Breast epithelium (tissue), 4 donors: ENCODE results near the gene HES7. TPM values are rescaled to one million over a fixed set of nuclear protein-coding genes. Genes with fewer than 3 reads are reported as not detected.

Experiments used
- DNase-seq, 2 donors: peaks; one replicate each; pipeline ENCODE4 v3.0.0-alpha.2; 2019; ENCODE audit warnings: low spot score in 2 of 2
- H3K27ac ChIP-seq, 2 donors: fragments of 200-600 bp; sonication (generic) in 1 of 2; one replicate each; pipeline ENCODE4 v1.5.1; 2016 to 2019; ENCODE audit warnings: mild to moderate bottlenecking in 1 of 2
- H3K27me3 ChIP-seq, 2 donors: fragments of 200-600 bp; sonication (generic) in 1 of 2; one replicate each; pipeline versions ENCODE4 v1.5.1 to v1.6.0; 2017 to 2019; ENCODE audit warnings: control low read depth in 1 of 2, mild to moderate bottlenecking in 1 of 2
- H3K36me3 ChIP-seq: fragments of 200-600 bp; one replicate; pipeline ENCODE4 v1.5.1; 2019
- H3K4me1 ChIP-seq, 2 donors: fragments of 200-600 bp; sonication (generic); one replicate each; pipeline ENCODE4 v1.5.1; 2016 to 2019; ENCODE audit warnings: control low read depth in 1 of 2
- H3K4me3 ChIP-seq, 3 donors: fragments of 200-600 bp; sonication (generic); 1 replicate in 2 of 3; 2 replicates in 1 of 3; pipeline ENCODE4 v1.5.1; 2016 to 2019; ENCODE audit warnings: mild to moderate bottlenecking in 3 of 3, moderate library complexity in 2 of 3
- H3K9me3 ChIP-seq, 2 donors: fragments of 200-600 bp; sonication (generic) in 1 of 2; one replicate each; pipeline ENCODE4 v1.5.1; 2016 to 2019; ENCODE audit warnings: control low read depth in 1 of 2
- POLR2A ChIP-seq: fragments of 450-650 bp; IDR thresholded peaks from one replicate; pipeline ENCODE4 v1.6.1; 2016; ENCODE audit warnings: antibody characterized with exemption, mild to moderate bottlenecking, moderate library complexity
- POLR2AphosphoS5 ChIP-seq, 3 donors: sonication (generic); formaldehyde crosslinking; IDR thresholded peaks; one replicate each; pipeline ENCODE4 v1.6.1; 2017; ENCODE audit warnings: antibody characterized with exemption in 3 of 3
- intact Hi-C: fragments of 100-400 bp; cut with DNase I; formaldehyde crosslinking; loops from one replicate; pipeline ENCODE4 v1.15.1; 2023; ENCODE audit warnings: low total_unique reads
- total RNA-seq, 3 donors: library from RNA; depleted of rRNA; stranded (reverse); fragments of >200 nt; gene quantifications; one replicate each; pipeline ENCODE4 v1.1.0, GENCODE V29; 2016
- TF ChIP-seq, protein P1 (sequence below), 3 donors: fragments of 450-650 bp; IDR thresholded peaks; one replicate each; pipeline ENCODE4 v1.5.1; 2016 to 2017; ENCODE audit warnings: antibody characterized with exemption in 3 of 3, mild to moderate bottlenecking in 3 of 3, moderate library complexity in 3 of 3

HES7 gene
- total RNA-seq, 3 donors from 2014 or later: not detected

GRCh38 chr17:8125947-8126490 is 2.1 kb upstream of the HES7 start:
- intact Hi-C loops: no loop called here

GRCh38 chr17:8125154-8125946 is 1.4 kb upstream of the HES7 start:
- TF ChIP-seq POLR2AphosphoS5 (IDR thresholded peaks at IDR 0.05): peak; percentile 64 to 81 (median 74)
- no peak for TF ChIP-seq POLR2A
- TF ChIP-seq, protein P1, sequence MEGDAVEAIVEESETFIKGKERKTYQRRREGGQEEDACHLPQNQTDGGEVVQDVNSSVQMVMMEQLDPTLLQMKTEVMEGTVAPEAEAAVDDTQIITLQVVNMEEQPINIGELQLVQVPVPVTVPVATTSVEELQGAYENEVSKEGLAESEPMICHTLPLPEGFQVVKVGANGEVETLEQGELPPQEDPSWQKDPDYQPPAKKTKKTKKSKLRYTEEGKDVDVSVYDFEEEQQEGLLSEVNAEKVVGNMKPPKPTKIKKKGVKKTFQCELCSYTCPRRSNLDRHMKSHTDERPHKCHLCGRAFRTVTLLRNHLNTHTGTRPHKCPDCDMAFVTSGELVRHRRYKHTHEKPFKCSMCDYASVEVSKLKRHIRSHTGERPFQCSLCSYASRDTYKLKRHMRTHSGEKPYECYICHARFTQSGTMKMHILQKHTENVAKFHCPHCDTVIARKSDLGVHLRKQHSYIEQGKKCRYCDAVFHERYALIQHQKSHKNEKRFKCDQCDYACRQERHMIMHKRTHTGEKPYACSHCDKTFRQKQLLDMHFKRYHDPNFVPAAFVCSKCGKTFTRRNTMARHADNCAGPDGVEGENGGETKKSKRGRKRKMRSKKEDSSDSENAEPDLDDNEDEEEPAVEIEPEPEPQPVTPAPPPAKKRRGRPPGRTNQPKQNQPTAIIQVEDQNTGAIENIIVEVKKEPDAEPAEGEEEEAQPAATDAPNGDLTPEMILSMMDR (IDR thresholded peaks at IDR 0.05): peak in 1 of 3 donors; percentile 9
- H3K4me1 ChIP-seq: peaks cover 15 to 45% of the 10 kb centered on the region in 2 donors
- no peaks in the 10 kb centered on the region for H3K36me3 ChIP-seq
- no peaks in the 10 kb centered on the region for H3K9me3 ChIP-seq
- intact Hi-C loops: no loop called here
- H3K4me3 ChIP-seq: peak overlapping the region; percentile 56 to 83 (median 66)
- H3K27me3 ChIP-seq: no peaks in the 10 kb centered on the region
- DNase-seq: peak; percentile 88 to 91
- peak overlapping the region; percentile 3 to 77 for H3K27ac ChIP-seq

More at GRCh38 chr17:8125947-8126490, 2.1 kb upstream of the HES7 start:
- H3K27me3 ChIP-seq: no peaks in the 10 kb centered on the region
- TF ChIP-seq POLR2A (no peak), POLR2AphosphoS5 (IDR thresholded peaks at IDR 0.05) (no peak)
- TF ChIP-seq, protein P1 (IDR thresholded peaks at IDR 0.05): no peak
- no peak for DNase-seq
- peak overlapping the region; percentile 56 to 83 (median 66) for H3K4me3 ChIP-seq
- no peaks in the 10 kb centered on the region for H3K36me3 ChIP-seq
- H3K4me1 ChIP-seq: peaks cover 15 to 38% of the 10 kb centered on the region in 2 donors
- peak overlapping the region; percentile 77 to 78 for H3K27ac ChIP-seq
- no peaks in the 10 kb centered on the region for H3K9me3 ChIP-seq

- H3K27me3 ChIP-seq: no peaks in the 10 kb centered on the region
- DNase-seq: no peak
- intact Hi-C loops: no loop called here
Observed at GRCh38 chr17:8124350-8125153, 646 bp upstream of the HES7 start.

GRCh38 chr17:8122924-8123694 is 797 bp downstream of the HES7 start:
- TF ChIP-seq POLR2AphosphoS5 (IDR thresholded peaks at IDR 0.05) (no peak), POLR2A (no peak)
- TF ChIP-seq, protein P1 (IDR thresholded peaks at IDR 0.05): no peak
- peak overlapping the region; percentile 45 to 83 (median 66) for H3K4me3 ChIP-seq
- H3K4me1 ChIP-seq: peaks cover 15 to 45% of the 10 kb centered on the region in 2 donors
- H3K36me3 ChIP-seq: no peaks in the 10 kb centered on the region
- H3K27me3 ChIP-seq: no peaks in the 10 kb centered on the region
- DNase-seq: no peak
- no peaks in the 10 kb centered on the region for H3K9me3 ChIP-seq
- H3K27ac ChIP-seq: no peak overlapping the region
- intact Hi-C loops: loop anchor here (1.0 kb wide), 1 partner anchor 66 kb away; no protein-coding TSS in a partner anchor

More at GRCh38 chr17:8124350-8125153, 646 bp upstream of the HES7 start:
- peak overlapping the region; percentile 45 to 83 (median 66) for H3K4me3 ChIP-seq
- H3K4me1 ChIP-seq: peaks cover 15 to 45% of the 10 kb centered on the region in 2 donors
- H3K36me3 ChIP-seq: no peaks in the 10 kb centered on the region
- peak overlapping the region in 1 of 2 donors; percentile 33 for H3K27ac ChIP-seq
- H3K9me3 ChIP-seq: no peaks in the 10 kb centered on the region
- TF ChIP-seq, protein P1 (IDR thresholded peaks at IDR 0.05): no peak
- TF ChIP-seq POLR2AphosphoS5 (IDR thresholded peaks at IDR 0.05) (no peak), POLR2A (no peak)
